Stimulated activated CD4-positive, alpha-beta T cell treated with anti-CD3 and anti-CD28 coated beads, Interleukin-12 subunit alpha, Interleukin-12 subunit beta, amount 100 ng/mL, for 24 hours (primary cell): Measurements from ENCODE around the gene LTBP1.
"Not testable (repeated sequence)": the region's sequence is repeated elsewhere in the genome, so short reads cannot be mapped to it uniquely, and the experiment has no call there.

Experiments
- DNase-seq, 2 experiments: peaks; one replicate each; pipeline ENCODE4 v3.0.0-alpha.2; 2020; ENCODE audit warnings: low read depth in 2 of 2

LTBP1 gene

GRCh38 chr2:32946314-32947075, at the start of gene LTBP1:
TSS of gene LTBP1 (plus strand) at chr2:32946953. CDS start at chr2:32947325, 372 bp downstream.
- peak; percentile 26 to 50 for DNase-seq

- DNase-seq: no peak
These were observed 46.3 kb upstream of the LTBP1 start for GRCh38 chr2:32900246-32900973.

- no peak for DNase-seq
These were observed 45.4 kb upstream of the LTBP1 start for GRCh38 chr2:32901313-32901712.

GRCh38 chr2:32902174-32902573, 44.6 kb upstream of the LTBP1 start:
- DNase-seq: no peak

- no peak for DNase-seq
These were observed 43.8 kb upstream of the LTBP1 start for GRCh38 chr2:32902986-32903385.

- no peak for DNase-seq
These were observed 42.7 kb upstream of the LTBP1 start for GRCh38 chr2:32904074-32904473.

GRCh38 chr2:32904751-32905150, 42.0 kb upstream of the LTBP1 start:
- no peak for DNase-seq

GRCh38 chr2:32905270-32905669, 41.5 kb upstream of the LTBP1 start:
- no peak for DNase-seq

- no peak for DNase-seq
These were observed 35.7 kb upstream of the LTBP1 start for GRCh38 chr2:32910883-32911598.

- DNase-seq: no peak
These were observed 31.1 kb upstream of the LTBP1 start for GRCh38 chr2:32915694-32916093.

- DNase-seq: no peak
These were observed 28.0 kb upstream of the LTBP1 start for GRCh38 chr2:32918774-32919173.

- DNase-seq: not testable (repeated sequence)
These were observed 26.9 kb upstream of the LTBP1 start for GRCh38 chr2:32919901-32920300.

- not testable (repeated sequence) for DNase-seq
These were observed 25.3 kb upstream of the LTBP1 start for GRCh38 chr2:32921486-32921885.

- no peak for DNase-seq
These were observed 24.3 kb upstream of the LTBP1 start for GRCh38 chr2:32922501-32922900.

- no peak for DNase-seq
These were observed 23.6 kb upstream of the LTBP1 start for GRCh38 chr2:32923109-32923508.

GRCh38 chr2:32925283-32925815, 21.4 kb upstream of the LTBP1 start:
- DNase-seq: no peak

GRCh38 chr2:32925976-32926707, 20.6 kb upstream of the LTBP1 start:
- no peak for DNase-seq

GRCh38 chr2:32926708-32927084, 20.1 kb upstream of the LTBP1 start:
- DNase-seq: no peak

- DNase-seq: no peak
These were observed 16.3 kb upstream of the LTBP1 start for GRCh38 chr2:32930436-32930835.

- DNase-seq: no peak
These were observed 15.2 kb upstream of the LTBP1 start for GRCh38 chr2:32931519-32931918.

GRCh38 chr2:32931945-32932709, 14.6 kb upstream of the LTBP1 start:
- DNase-seq: no peak
